IPS DF 4.7 (cell line): ENCODE results near the gene SIRPA.
A peak's percentile ranks its signal among the peaks of the same experiment; 100 is the strongest.

ENCODE experiments used
- DNase-seq: peaks from one replicate; pipeline ENCODE4 v3.0.0-alpha.2; 2013; ENCODE audit warnings: low spot score; ENCODE audit errors: extremely low read depth

Gene SIRPA

GRCh38 chr20:1931830-1932229 lies 36.6 kb downstream of the SIRPA start:
- no peak for DNase-seq

DNA sequence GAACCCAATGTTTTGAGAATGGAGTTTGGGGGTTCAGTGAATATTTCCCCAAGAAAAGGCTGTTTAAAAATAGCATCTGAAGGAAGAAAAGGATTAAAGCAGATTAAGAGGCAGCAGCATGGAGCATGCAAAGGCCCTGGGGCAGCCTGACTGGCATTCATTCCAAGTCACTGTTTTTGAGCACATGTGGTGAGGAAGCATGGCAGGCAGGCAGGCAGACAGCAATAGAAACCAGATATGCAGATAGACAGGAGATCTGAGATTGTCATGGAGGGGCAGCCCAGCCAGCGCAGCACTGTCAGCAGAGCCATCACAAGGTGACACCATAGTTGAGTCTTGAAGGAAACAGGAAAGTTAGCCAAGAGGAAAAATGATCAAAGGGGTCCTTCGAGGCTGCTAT lies 37.8 kb downstream of the SIRPA start:
- no peak for DNase-seq

GRCh38 chr20:1933465-1933870 lies 38.3 kb downstream of the SIRPA start:
- DNase-seq: no peak

DNA sequence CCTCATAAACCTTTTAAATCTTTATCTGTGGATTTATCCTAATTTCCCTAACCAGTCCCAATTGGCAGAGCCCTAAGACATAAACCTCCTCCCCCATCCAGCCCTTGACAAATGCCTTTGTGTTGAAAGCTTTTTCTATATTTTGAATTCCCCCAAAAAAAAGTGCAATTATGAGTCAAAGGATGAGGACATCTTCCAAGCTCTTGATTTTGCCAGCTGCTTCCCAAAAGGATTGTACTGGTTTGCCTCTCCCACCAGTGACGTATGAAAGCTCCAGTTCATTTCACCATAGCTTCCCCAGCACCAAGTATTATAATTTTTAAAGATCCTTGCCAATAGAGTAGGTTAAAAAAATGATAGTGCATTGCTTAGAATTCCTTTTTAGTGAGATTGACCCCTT lies 38.9 kb downstream of the SIRPA start:
- no peak for DNase-seq

DNA sequence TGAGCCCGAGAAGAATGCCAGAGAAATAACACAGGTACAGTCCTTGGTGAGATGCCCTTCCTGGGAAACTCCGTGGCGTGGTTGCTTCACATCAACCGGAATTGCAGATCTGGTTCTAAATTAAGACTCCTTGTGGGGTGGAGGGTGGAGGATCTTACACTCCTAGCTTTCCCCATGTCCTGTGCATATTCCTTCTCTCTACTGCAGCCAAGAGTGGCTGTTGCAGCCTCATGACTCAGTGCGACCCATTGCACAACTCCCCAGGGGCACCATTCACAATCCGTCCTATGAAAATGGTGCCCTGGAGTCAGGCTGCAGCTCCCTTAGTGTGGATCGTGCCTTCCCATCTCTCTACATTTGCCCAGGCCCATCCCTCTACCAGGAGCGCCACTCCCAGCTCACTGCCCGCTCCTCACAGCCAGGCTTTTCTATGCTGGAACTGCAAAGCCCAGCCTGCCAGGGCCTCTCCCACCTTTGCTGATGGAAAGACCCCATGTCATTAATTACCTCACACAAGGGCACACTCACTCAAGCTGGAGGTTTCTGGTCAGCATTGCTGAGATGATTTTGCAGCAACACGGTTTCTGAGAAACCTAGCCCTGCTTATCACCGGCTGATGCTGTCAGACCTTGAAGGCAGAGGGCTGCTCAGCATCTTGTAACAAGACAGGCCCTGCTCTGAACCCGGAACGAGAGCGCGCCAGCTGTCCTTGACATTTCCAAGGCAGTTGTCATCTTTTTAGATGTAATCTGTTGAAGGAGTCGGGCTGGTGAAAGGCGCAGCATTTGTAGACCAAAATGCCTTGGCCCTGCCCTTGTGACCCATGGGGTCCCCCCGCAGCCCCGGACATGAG lies 39.7 kb downstream of the SIRPA start:
- DNase-seq: no peak

GRCh38 chr20:1935696-1936366 lies 40.6 kb downstream of the SIRPA start:
- DNase-seq: no peak

DNA sequence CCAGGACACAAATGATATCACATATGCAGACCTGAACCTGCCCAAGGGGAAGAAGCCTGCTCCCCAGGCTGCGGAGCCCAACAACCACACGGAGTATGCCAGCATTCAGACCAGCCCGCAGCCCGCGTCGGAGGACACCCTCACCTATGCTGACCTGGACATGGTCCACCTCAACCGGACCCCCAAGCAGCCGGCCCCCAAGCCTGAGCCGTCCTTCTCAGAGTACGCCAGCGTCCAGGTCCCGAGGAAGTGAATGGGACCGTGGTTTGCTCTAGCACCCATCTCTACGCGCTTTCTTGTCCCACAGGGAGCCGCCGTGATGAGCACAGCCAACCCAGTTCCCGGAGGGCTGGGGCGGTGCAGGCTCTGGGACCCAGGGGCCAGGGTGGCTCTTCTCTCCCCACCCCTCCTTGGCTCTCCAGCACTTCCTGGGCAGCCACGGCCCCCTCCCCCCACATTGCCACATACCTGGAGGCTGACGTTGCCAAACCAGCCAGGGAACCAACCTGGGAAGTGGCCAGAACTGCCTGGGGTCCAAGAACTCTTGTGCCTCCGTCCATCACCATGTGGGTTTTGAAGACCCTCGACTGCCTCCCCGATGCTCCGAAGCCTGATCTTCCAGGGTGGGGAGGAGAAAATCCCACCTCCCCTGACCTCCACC lies 42.2 kb downstream of the SIRPA start:
- DNase-seq: no peak

- DNase-seq: no peak
Measured at GRCh38 chr20:1938464-1939269, 43.5 kb downstream of the SIRPA start.

GRCh38 chr20:1939270-1939595 lies 44.0 kb downstream of the SIRPA start:
- DNase-seq: no peak

DNA sequence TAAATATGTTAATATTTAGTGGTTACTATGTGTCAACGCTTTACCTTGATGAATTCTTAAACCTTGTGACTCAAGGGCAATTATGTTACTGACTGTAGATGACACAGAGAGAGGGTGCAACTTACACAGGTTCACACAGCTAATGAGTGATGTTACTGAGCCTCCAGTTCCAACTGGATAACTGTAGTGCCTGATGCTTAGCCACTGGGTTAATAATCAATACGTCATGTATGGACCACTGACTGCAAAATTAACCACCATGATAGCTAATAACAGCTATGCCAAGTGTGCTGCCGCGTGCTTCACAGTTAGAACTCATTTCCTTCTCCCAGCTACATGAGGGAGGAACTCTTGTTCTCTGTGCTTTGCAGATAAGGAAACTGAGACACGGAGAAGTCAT lies 45.4 kb downstream of the SIRPA start:
- no peak for DNase-seq

- no peak for DNase-seq
Measured at GRCh38 chr20:1941226-1941625, 46.0 kb downstream of the SIRPA start.

DNA sequence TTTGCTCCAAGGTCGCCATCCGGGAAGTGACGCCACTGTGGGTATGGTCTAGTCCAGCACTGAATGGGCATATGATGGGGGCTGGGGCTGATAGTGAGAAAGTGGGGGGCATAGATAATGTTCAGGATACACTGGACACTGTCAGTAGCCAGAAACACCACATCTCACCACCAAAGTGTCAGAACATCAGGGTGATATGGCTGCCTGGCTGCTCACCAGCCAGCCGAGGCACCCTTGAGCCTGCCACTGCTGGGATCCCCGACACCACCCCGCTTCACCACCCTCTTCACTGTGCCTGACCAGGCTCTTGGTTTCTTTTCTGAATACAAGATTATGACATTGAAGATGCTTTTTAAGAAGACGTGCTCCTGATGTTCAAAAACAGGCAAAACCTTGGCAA lies 46.9 kb downstream of the SIRPA start:
- DNase-seq: no peak

GRCh38 chr20:1942486-1943274 lies 47.5 kb downstream of the SIRPA start:
- no peak for DNase-seq

GRCh38 chr20:1943275-1944002 lies 48.2 kb downstream of the SIRPA start:
- DNase-seq: no peak

DNA sequence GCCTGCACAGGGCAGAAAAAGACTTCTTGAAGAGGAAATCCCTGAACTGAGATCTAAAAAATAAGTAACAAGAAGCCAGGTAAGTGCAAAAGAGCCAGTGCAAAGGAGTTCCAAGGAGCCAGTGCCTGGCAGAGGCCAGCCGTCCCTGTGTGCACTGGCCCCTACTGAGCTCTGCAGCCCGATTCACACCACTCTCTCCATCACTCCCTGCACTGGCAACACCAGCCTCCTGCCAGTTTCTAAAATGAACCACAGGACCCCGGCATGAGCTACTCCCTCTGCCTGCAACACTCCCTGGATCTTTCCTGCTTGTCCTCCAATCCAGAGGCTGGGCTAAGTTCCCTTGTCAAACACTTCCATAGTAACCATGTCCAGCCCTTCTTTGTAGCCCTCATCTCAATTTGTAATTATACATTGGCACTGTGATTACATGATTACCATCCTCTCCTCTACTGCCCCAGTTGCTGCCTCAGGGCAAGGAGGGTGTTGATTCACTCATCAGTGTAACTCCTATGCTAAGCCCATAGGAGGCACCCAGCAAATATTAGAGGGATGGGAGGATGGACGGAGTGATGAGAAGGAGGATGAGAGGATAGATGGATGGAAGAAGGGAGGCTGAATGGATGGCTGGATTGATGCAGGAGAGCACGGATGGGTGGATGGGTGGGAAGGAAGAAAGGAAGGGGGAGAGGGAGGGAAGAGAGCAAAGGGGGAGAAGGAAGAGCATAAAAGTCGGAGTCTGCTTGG lies 49.3 kb downstream of the SIRPA start:
- DNase-seq: no peak

DNA sequence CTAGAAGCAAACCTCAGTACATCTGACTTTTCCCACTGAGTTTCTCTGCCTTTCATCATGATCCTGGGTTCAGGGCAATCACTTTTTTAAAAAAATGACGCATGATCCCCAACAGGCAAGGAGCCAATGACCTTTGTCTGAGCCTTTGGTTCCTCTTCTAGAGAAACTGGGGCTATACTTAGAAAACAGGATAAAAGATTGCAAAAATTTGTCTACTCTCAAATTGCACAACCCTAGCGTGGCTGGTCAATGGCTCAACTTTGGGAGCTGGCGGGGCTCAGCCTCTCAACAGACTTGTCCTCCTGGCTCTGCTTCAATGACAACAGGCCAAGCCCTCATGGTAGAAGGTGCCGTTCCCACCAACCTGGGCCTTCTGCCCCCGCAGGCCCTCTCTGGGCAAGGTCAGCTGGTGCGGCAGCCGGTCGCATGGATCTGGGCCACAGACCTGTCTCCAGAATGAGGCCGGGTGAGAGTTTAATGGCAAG lies 50.0 kb downstream of the SIRPA start:
- no peak for DNase-seq

GRCh38 chr20:1945660-1946059 lies 50.5 kb downstream of the SIRPA start:
- no peak for DNase-seq

GRCh38 chr20:1946442-1946761 lies 51.2 kb downstream of the SIRPA start:
- no peak for DNase-seq

DNA sequence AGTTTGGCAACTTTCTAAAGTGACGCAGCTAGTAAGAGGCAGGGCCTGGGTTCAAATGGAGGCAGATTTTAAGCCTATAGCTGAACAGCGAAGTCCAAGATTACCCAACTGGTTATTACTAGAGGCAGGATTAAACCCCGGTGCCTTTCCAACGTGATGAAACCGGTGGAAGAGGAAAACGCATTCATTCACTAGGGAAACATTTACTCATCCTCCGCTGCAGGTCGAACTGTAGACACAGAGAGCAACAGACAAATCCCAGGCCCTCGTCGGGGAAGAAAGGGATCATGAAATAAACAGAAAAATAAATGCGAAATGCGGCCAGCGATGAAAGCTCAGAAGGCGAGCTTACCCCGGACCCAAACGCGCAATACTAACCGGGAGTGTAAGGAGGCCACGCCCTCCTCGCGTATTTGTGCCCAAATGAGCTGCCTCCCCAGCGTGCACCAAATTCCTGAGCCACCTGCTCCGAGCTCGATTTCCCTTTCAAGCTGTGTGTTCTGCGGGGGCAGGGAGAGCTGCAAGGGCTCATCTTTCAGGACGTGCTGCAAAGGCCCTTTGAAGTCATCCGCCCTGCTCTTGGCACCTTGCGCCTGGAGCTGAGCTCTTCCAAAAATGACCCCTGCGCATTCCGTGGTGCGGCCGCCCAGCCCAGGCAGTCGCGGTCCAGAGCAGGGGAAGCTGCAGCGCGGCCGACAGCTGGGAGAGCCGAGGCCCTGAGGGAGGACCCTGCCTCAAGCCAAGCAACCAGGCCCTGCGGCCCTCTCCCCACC lies 51.7 kb downstream of the SIRPA start:
- DNase-seq: peak; percentile 58
